Liver (tissue), 3 donors: ENCODE measurements around the gene C3orf22.
A peak's percentile ranks its signal among the peaks of the same experiment; 100 is the strongest.

ENCODE experiments used
- FOXA1 ChIP-seq: IDR thresholded peaks from 2 replicates; pipeline ENCODE4 v1.6.1; 2016; ENCODE audit warnings: antibody characterized with exemption
- HNF4A ChIP-seq, 2 donors: conservative IDR thresholded peaks; 2 replicates each; pipeline ENCODE4 v1.6.1; 2016; ENCODE audit warnings: antibody characterized with exemption in 2 of 2, mild to moderate bottlenecking in 2 of 2
- RAD21 ChIP-seq, 2 donors: IDR thresholded peaks; 2 replicates each; pipeline ENCODE4 v1.6.1; 2016; ENCODE audit warnings: antibody characterized with exemption in 2 of 2, mild to moderate bottlenecking in 2 of 2
- RXRA ChIP-seq, 2 donors: IDR thresholded peaks; 2 replicates each; pipeline ENCODE4 v1.6.1; 2017 to 2018; ENCODE audit warnings: antibody characterized with exemption in 2 of 2, mild to moderate bottlenecking in 1 of 2
- TAF1 ChIP-seq: conservative IDR thresholded peaks from 2 replicates; pipeline ENCODE4 v1.6.1; 2016; ENCODE audit warnings: antibody characterized with exemption, mild to moderate bottlenecking
- YY1 ChIP-seq: IDR thresholded peaks from 2 replicates; pipeline ENCODE4 v1.6.1; 2016; ENCODE audit warnings: antibody characterized with exemption, mild to moderate bottlenecking
- TF ChIP-seq, protein P1 (sequence below): fragments of 150-350 bp; IDR thresholded peaks from 2 replicates; pipeline ENCODE4 v1.5.1; 2017; ENCODE audit warnings: improper control_type of control experiment, low read depth, low read length; ENCODE audit not compliant: missing input control
- TF ChIP-seq, protein P2 (sequence below): IDR thresholded peaks from 2 replicates; pipeline ENCODE4 v1.6.1; 2016; ENCODE audit warnings: antibody characterized with exemption
- donor health status: healthy.
- donor health status: healthy.

DNA sequence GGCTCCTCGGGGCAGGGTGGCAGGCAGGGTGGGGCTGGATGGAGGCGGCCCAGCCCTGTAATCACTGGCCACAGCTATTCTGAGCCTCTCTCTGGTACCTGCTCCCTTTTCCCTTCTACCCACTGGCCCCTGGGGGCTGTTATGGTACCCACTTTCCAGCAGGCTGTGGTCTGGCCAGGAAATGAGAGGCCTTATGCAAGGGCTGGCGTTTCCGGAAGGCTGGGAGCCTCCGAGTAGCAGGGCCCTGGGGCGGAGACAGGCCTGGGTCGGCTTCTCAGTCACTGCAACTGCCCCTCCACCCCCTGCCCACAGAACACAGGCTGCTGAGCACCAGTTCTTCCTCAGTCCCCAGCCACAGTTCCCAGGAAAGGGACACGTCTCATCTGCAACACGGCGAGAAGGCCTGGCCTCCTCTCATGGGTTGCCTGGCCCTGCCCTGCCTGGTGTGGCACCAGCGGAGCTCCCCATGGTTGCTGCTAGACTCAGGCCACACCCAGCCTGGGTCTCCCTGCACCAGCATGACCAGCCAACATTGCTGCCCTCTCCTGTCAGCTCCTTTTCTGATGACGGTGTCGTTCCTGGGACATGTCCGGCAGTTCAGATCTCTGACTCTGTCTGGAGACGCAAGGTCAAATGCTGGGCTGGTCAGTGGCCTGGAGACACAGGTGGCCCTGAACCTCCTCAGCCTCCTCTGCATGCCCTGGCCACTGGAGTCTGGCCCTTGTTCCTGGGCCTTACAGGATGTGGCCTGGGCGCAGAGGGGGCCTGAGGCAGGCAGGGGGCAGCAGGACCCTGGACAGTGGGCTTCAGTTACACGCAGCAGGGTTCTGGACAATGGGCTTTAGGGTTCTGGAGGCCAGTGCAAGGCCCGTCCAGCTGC is 28.3 kb downstream of the C3orf22 start:
- TF ChIP-seq, protein P1, sequence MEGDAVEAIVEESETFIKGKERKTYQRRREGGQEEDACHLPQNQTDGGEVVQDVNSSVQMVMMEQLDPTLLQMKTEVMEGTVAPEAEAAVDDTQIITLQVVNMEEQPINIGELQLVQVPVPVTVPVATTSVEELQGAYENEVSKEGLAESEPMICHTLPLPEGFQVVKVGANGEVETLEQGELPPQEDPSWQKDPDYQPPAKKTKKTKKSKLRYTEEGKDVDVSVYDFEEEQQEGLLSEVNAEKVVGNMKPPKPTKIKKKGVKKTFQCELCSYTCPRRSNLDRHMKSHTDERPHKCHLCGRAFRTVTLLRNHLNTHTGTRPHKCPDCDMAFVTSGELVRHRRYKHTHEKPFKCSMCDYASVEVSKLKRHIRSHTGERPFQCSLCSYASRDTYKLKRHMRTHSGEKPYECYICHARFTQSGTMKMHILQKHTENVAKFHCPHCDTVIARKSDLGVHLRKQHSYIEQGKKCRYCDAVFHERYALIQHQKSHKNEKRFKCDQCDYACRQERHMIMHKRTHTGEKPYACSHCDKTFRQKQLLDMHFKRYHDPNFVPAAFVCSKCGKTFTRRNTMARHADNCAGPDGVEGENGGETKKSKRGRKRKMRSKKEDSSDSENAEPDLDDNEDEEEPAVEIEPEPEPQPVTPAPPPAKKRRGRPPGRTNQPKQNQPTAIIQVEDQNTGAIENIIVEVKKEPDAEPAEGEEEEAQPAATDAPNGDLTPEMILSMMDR: no peak
- TF ChIP-seq HNF4A (conservative IDR thresholded peaks at IDR 0.05) (peak in 1 of 2 donors; percentile 33), TAF1 (no peak), FOXA1 (no peak), RAD21 (IDR thresholded peaks at IDR 0.05) (peak in 1 of 2 donors; percentile 22), YY1 (no peak), RXRA (IDR thresholded peaks at IDR 0.05) (peak; percentile 64 to 66)
- TF ChIP-seq, protein P2, sequence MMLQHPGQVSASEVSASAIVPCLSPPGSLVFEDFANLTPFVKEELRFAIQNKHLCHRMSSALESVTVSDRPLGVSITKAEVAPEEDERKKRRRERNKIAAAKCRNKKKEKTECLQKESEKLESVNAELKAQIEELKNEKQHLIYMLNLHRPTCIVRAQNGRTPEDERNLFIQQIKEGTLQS: no peak
